Measurements from ENCODE around the gene XPOT. TPM values are rescaled to one million over a fixed set of nuclear protein-coding genes. Genes with fewer than 3 reads are reported as not detected.

The XPOT gene
- total RNA-seq, 1 experiment from 2014 or later = 130 TPM

- TF ChIP-seq CTCF (conservative IDR thresholded peaks at IDR 0.05) = no peak
- Histone ChIP-seq H3K4me1 (ENCODE audit: insufficient read depth, low read length) (peaks cover 2% of the 10 kb centered on the region; the same call in 1 of the 2 replicates), H3K9me3 (ENCODE audit: control insufficient read depth, low read depth, low read length) (no peaks in the 10 kb centered on the region), H3K4me2 (ENCODE audit: insufficient read depth, insufficient read length, low read length) (no peak overlapping the region), H3K14ac (ENCODE audit: insufficient read depth, low read length) (no peak overlapping the region), H4K5ac (ENCODE audit: insufficient read length, low read depth, low read length) (no peak overlapping the region), H2AFZ (ENCODE audit: low read length) (no peak overlapping the region), H3K56ac (ENCODE audit: insufficient read length, low read depth, low read length) (no peak overlapping the region), H2BK20ac (ENCODE audit: low read depth, low read length, poor library complexity, severe bottlenecking) (no peak overlapping the region), H3K18ac (ENCODE audit: insufficient read length, low read depth, low read length) (no peak overlapping the region), H2BK15ac (ENCODE audit: low read depth, low read length) (no peak overlapping the region), H4K20me1 (ENCODE audit: control insufficient read depth, insufficient read depth, insufficient read length) (no peaks in the 10 kb centered on the region), H3K23me2 (ENCODE audit: insufficient read length, low read depth, low read length, poor library complexity, severe bottlenecking) (peaks cover 12% of the 10 kb centered on the region), H3T11ph (ENCODE audit: low read length) (no peak overlapping the region), H4K8ac (replicated peaks; ENCODE audit: insufficient read length, low read depth, low read length) (no peak overlapping the region), H2BK120ac (ENCODE audit: low read depth, low read length, poor library complexity, severe bottlenecking) (no peak overlapping the region), H2BK12ac (ENCODE audit: insufficient read length, low read depth, low read length) (no peak overlapping the region), H2AK5ac (ENCODE audit: insufficient read length, low read length) (no peak overlapping the region), H3K27me3 (ENCODE audit: insufficient read depth, low read length) (no peaks in the 10 kb centered on the region), H3K79me1 (ENCODE audit: insufficient read depth, low read depth, low read length, poor library complexity, severe bottlenecking) (peaks cover 7% of the 10 kb centered on the region), H3K27ac (ENCODE audit: insufficient read length, low read depth, low read length) (no peak overlapping the region), H3K9ac (ENCODE audit: extremely low read depth, insufficient read length, low read length) (no peak overlapping the region), H2BK5ac (ENCODE audit: insufficient read length, low read length) (no peak overlapping the region), H3K79me2 (ENCODE audit: insufficient read depth, low read length) (peaks cover 19% of the 10 kb centered on the region; the same call in 1 of the 2 replicates), H3K23ac (ENCODE audit: insufficient read length, low read depth, low read length) (no peak overlapping the region), H4K91ac (ENCODE audit: insufficient read length, low read depth, low read length) (no peak overlapping the region), H3K4ac (ENCODE audit: low read depth, low read length) (no peak overlapping the region)
- Mint-ChIP-seq H3K36me3 (ENCODE audit: insufficient read depth in 1 of 3, low read depth in 3 of 3) (peaks cover 9 to 24% (median 18%) of the 10 kb centered on the region in 3 experiments; a peak in 6 of 7 replicates), H3K9me3 (no peaks in the 10 kb centered on the region), H3K27ac (no peak overlapping the region), H3K4me3 (no peak overlapping the region), H3K27me3 (ENCODE audit: low read depth) (no peaks in the 10 kb centered on the region), H3K4me1 (peaks cover 25 to 27% of the 10 kb centered on the region in 2 experiments)
- DNase-seq = no peak
- no CpG with 5 or more reads among the region's 1 CpG for WGBS (ENCODE audit: extremely low coverage, insufficient read length, low lambda C conversion rate)
Observed at GRCh38 chr12:64455506-64455905, 51.3 kb downstream of the XPOT start.
